ENCODE data around the gene MB. TPM values are rescaled to one million over a fixed set of nuclear protein-coding genes. Genes with fewer than 3 reads are reported as not detected.

The MB gene
- polyA plus RNA-seq, 3 donors = not detected

DNA sequence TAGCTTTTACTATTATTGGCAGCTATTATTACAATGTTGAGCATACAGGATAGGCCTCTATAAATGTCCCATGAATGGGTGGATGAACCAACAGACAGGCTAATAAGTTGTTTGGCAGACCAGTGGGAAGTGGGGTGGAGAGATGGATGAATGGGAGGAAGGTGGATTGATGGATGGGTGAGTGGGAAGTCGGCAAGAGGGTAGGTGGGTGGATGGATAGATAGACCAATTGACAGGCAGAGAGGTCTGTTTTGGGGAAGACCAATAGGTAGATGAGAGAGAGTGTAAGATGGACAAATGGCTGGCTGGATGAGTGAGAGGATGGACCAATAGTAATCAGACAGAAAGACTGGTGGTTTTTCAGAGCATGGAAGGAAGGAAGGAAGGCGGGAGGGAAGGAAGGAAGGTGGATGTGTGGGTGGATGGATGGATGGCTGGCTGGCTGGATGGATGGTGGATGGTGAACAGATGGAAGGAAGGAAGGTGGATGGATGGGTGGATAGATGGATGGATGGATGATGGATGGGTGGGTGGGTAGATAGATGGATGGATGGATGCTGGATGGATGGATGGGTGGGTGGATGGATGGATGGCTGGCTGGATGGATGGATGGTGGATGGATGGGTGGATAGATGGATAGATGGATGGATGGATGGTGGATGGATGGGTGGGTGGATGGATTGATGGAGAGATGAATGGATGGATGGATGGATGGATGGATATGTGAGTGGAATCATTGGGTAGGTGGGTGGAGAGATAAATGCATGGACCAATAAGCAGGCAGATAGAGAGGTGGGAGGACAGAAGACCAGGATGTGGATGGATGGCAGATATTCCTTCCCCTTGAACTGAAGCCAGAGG, 39.1 kb downstream of the MB start:
- H3K27me3 ChIP-seq (ENCODE audit: control insufficient read depth in 2 of 2, insufficient read depth in 2 of 2, low read length in 2 of 2) = peaks cover 0 to 2% of the 10 kb centered on the region in 2 donors
- WGBS (ENCODE audit: insufficient coverage) = 93% methylated on average over 2 of the region's 2 CpGs
- peaks cover 6 to 11% (median 7%) of the 10 kb centered on the region in 3 donors for H3K27me3 Mint-ChIP-seq (ENCODE audit: low read depth in 3 of 3)
- H3K9me3 ChIP-seq (replicated peaks in 1 of 2; ENCODE audit: control insufficient read depth in 1 of 2, insufficient read depth in 1 of 2, low read length in 2 of 2) = no peaks in the 10 kb centered on the region
- peak overlapping the region in 1 of 7 donors; percentile 21 for H3K27ac Mint-ChIP-seq
- H3K4me2 ChIP-seq (replicated peaks; ENCODE audit: extremely low read depth, low read length, poor library complexity, severe bottlenecking) = no peak overlapping the region
- H4K20me1 ChIP-seq (ENCODE audit: insufficient read depth, low read length) = no peaks in the 10 kb centered on the region
- H3K9me3 Mint-ChIP-seq = peaks cover 0 to 1% (median 0%) of the 10 kb centered on the region in 7 donors
- intact Hi-C loops (cut with micrococcal nuclease) = no loop called here
- H3K4me1 Mint-ChIP-seq = peaks cover 3% of the 10 kb centered on the region
- H3K9ac ChIP-seq (ENCODE audit: insufficient read depth, low read length, poor library complexity, severe bottlenecking) = no peak overlapping the region
- no peak overlapping the region for H2AFZ ChIP-seq (ENCODE audit: insufficient read depth, low read depth, low read length, poor library complexity, severe bottlenecking)
- H3K4me3 ChIP-seq (replicated peaks in 1 of 3; ENCODE audit: low read depth in 2 of 3, low read length in 3 of 3) = no peak overlapping the region
- no peak overlapping the region for H3K4me3 Mint-ChIP-seq
- H3K36me3 Mint-ChIP-seq = no peaks in the 10 kb centered on the region
- TF ChIP-seq, protein P1, sequence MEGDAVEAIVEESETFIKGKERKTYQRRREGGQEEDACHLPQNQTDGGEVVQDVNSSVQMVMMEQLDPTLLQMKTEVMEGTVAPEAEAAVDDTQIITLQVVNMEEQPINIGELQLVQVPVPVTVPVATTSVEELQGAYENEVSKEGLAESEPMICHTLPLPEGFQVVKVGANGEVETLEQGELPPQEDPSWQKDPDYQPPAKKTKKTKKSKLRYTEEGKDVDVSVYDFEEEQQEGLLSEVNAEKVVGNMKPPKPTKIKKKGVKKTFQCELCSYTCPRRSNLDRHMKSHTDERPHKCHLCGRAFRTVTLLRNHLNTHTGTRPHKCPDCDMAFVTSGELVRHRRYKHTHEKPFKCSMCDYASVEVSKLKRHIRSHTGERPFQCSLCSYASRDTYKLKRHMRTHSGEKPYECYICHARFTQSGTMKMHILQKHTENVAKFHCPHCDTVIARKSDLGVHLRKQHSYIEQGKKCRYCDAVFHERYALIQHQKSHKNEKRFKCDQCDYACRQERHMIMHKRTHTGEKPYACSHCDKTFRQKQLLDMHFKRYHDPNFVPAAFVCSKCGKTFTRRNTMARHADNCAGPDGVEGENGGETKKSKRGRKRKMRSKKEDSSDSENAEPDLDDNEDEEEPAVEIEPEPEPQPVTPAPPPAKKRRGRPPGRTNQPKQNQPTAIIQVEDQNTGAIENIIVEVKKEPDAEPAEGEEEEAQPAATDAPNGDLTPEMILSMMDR (IDR thresholded peaks at IDR 0.05) = no peak
- no peaks in the 10 kb centered on the region for H3K4me1 ChIP-seq (ENCODE audit: control insufficient read depth in 1 of 2, insufficient read depth in 2 of 2, low read length in 2 of 2)
- H3K27ac ChIP-seq (ENCODE audit: low read depth in 1 of 2, low read length in 2 of 2) = no peak overlapping the region
- H3K79me2 ChIP-seq (ENCODE audit: insufficient read depth, low read length) = no peaks in the 10 kb centered on the region
- DNase-seq = no peak
- H3K36me3 ChIP-seq (replicated peaks in 1 of 2; ENCODE audit: control insufficient read depth in 1 of 2, insufficient read depth in 2 of 2, low read length in 2 of 2) = no peaks in the 10 kb centered on the region

DNA sequence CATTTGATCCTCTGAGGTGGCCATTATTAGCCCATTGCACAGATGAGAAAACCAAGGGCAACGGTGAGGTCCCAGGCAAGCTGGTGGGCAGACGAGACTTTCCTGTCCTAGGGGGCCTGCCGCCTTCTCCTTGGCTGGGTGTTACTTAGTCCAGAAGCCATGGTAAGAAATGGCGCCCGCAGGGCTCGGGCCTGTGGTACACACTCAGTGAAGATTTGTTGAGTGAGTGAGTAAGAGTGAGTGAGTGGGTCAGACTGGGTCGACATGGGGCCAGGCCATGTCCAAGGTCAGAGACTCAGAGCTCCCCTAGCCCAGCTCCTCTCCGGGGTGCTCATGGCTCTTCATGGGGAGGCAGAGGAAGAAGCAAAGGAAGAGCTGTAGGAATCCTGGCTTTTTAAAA, 40.5 kb downstream of the MB start:
- Histone ChIP-seq H3K36me3 (replicated peaks in 1 of 2; ENCODE audit: control insufficient read depth in 1 of 2, insufficient read depth in 2 of 2, low read length in 2 of 2) (no peaks in the 10 kb centered on the region), H3K79me2 (ENCODE audit: insufficient read depth, low read length) (no peaks in the 10 kb centered on the region), H3K4me1 (ENCODE audit: control insufficient read depth in 1 of 2, insufficient read depth in 2 of 2, low read length in 2 of 2) (no peaks in the 10 kb centered on the region), H3K27me3 (ENCODE audit: control insufficient read depth in 2 of 2, insufficient read depth in 2 of 2, low read length in 2 of 2) (peaks cover 0 to 2% of the 10 kb centered on the region in 2 donors), H3K4me3 (replicated peaks in 1 of 3; ENCODE audit: low read depth in 2 of 3, low read length in 3 of 3) (no peak overlapping the region), H2AFZ (ENCODE audit: insufficient read depth, low read depth, low read length, poor library complexity, severe bottlenecking) (no peak overlapping the region), H4K20me1 (ENCODE audit: insufficient read depth, low read length) (no peaks in the 10 kb centered on the region), H3K9me3 (replicated peaks in 1 of 2; ENCODE audit: control insufficient read depth in 1 of 2, insufficient read depth in 1 of 2, low read length in 2 of 2) (no peaks in the 10 kb centered on the region), H3K4me2 (replicated peaks; ENCODE audit: extremely low read depth, low read length, poor library complexity, severe bottlenecking) (no peak overlapping the region), H3K9ac (ENCODE audit: insufficient read depth, low read length, poor library complexity, severe bottlenecking) (no peak overlapping the region), H3K27ac (ENCODE audit: low read depth in 1 of 2, low read length in 2 of 2) (no peak overlapping the region)
- H3K4me1 Mint-ChIP-seq = peaks cover 3% of the 10 kb centered on the region
- H3K27me3 Mint-ChIP-seq (ENCODE audit: low read depth in 3 of 3) = peaks cover 5 to 11% (median 8%) of the 10 kb centered on the region in 3 donors
- H3K27ac Mint-ChIP-seq = no peak overlapping the region
- WGBS (ENCODE audit: insufficient coverage) = 97% methylated on average over 8 of the region's 8 CpGs
- TF ChIP-seq, protein P1 (IDR thresholded peaks at IDR 0.05) = no peak
- peaks cover 0 to 1% (median 0%) of the 10 kb centered on the region in 7 donors for H3K9me3 Mint-ChIP-seq
- no peak for DNase-seq
- no peaks in the 10 kb centered on the region for H3K36me3 Mint-ChIP-seq
- intact Hi-C loops (cut with micrococcal nuclease) = no loop called here
- H3K4me3 Mint-ChIP-seq = no peak overlapping the region
